Tibial nerve (tissue), 4 donors: ENCODE data around the gene LRRC8E.

Experiments used
- EP300 ChIP-seq, 2 donors: sonication (generic); formaldehyde crosslinking; IDR thresholded peaks; one replicate each; pipeline ENCODE4 v1.6.1; 2017; ENCODE audit warnings: antibody characterized with exemption in 2 of 2, mild to moderate bottlenecking in 1 of 2
- POLR2A ChIP-seq, 2 donors: fragments of 450-650 bp; IDR thresholded peaks; one replicate each; pipeline ENCODE4 v1.6.1; 2017; ENCODE audit warnings: antibody characterized with exemption in 2 of 2, mild to moderate bottlenecking in 2 of 2, moderate library complexity in 2 of 2
- TF ChIP-seq, protein P1 (sequence below), 5 experiments: fragments of 200-600 bp in 3 of 5; fragments of 450-650 bp in 2 of 5; sonication (generic) in 3 of 5; IDR thresholded peaks; one replicate each; pipeline ENCODE4 v1.5.1; 2016 to 2019; ENCODE audit warnings: antibody characterized with exemption in 5 of 5, mild to moderate bottlenecking in 3 of 5, moderate library complexity in 2 of 5

GRCh38 chr19:7841751-7842660 lies 46.3 kb upstream of the LRRC8E start:
- TF ChIP-seq, protein P1, sequence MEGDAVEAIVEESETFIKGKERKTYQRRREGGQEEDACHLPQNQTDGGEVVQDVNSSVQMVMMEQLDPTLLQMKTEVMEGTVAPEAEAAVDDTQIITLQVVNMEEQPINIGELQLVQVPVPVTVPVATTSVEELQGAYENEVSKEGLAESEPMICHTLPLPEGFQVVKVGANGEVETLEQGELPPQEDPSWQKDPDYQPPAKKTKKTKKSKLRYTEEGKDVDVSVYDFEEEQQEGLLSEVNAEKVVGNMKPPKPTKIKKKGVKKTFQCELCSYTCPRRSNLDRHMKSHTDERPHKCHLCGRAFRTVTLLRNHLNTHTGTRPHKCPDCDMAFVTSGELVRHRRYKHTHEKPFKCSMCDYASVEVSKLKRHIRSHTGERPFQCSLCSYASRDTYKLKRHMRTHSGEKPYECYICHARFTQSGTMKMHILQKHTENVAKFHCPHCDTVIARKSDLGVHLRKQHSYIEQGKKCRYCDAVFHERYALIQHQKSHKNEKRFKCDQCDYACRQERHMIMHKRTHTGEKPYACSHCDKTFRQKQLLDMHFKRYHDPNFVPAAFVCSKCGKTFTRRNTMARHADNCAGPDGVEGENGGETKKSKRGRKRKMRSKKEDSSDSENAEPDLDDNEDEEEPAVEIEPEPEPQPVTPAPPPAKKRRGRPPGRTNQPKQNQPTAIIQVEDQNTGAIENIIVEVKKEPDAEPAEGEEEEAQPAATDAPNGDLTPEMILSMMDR (IDR thresholded peaks at IDR 0.05) = no peak
- TF ChIP-seq EP300 (IDR thresholded peaks at IDR 0.05) (no peak), POLR2A (IDR thresholded peaks at IDR 0.05) (no peak)
